Measurements from ENCODE around the gene SHROOM4.
A peak's percentile ranks its signal among the peaks of the same experiment; 100 is the strongest.

Gene SHROOM4

DNA sequence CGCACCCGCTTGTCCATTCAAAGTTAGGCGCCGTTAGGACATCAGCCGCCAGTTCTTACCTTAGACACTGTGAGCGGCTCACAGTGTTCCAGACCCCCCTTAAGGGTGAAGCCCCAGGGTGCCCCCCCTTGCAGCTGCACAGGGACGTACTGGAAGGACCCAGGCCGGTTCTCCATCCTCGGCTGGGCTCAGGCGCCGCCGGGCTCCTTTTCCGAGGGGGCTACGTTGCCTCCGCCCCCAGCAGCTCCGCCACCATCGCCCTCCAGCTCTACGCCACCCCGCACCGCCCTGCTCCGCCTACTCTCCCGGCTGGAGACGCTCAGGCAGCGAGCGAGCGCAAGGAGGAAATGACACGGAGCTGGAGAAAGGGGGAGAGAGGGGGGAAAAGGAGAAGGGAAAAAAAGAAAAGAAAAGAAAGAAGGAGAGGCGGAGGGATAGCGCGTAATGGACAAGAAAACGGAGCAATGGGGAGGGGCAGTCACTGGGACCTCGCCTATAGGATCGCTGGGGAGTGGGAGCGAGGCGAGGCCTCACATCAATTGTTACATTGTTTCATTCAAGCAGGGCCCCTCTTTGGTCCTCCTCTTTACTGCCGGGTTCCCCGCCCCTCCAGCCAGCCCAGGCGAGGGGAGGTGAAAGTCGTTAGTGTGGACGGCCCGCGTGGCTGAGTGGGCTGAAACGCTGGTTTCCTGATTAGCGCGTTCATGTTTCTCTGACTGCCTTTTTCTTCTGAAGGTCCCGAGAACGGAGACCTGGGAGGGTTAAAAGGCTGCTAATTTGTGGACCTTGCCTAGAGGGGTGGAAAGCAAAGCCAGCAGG lies at the start of gene SHROOM4:
SHROOM4 (minus strand) TSS at position 352 of the 819 bp plus-strand sequence; CDS start at position 176, 176 bp downstream.
- no peak for DNase-seq

DNA sequence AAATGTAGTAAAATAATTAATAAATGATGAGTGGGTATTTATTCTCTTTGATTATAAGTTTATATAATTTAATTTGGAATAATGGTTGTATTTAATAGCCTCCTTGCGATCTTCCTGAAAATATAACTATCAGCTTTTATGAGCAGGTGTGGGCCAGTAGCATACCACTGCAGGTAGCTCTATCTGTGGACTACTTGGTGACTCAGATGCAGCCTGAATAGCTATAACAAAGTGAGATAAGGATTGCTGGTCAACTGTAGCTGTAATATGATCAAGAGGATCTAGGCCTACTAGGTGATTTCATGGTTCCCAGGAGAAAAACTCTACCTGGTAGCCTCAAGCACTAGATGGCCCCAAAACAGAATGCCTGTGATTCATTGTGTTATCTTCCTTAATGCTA lies 49.5 kb upstream of the SHROOM4 start:
- no peak for DNase-seq

- DNase-seq: no peak
Measured at GRCh38 chrX:50860518-50860917, 46.5 kb upstream of the SHROOM4 start.

DNA sequence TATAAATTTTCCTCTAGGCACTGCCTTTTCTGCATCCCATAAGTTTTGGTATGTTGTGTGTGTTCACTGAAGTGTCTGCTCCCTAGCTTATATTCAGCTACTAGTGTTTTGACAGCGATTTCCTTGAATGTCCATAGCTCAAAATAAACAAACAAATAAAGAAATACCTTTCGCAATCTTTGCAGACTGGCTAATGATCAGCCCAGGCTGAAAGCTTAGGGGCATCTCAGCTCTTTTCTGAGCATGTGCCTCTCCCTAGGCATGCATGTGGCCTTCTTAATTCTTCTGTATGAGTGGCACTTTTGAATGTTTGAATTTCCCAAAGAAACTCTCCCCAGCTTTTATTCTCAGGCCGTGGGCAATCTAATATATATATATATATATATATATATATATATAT lies 44.6 kb upstream of the SHROOM4 start:
- no peak for DNase-seq

- DNase-seq: no peak
Measured at GRCh38 chrX:50853399-50853798, 39.4 kb upstream of the SHROOM4 start.

DNA sequence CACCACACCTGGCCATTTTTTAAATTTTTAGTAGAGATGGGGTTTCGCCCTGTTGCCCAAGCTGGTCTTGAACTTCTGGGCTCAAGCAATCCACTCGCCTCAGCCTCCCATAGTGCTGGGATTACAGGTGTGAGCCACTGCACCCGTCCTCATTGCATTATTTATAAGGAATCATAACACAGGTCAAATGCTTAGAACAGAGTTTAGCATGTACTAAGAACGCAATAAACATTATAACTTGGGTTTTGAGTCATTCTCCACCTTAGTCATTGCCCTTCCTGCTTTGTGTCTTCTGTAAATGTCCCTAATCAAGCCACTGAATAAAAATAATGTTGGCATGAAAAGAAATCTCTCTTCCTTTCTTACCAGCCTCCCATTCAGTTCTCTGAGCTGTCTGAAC lies 38.5 kb upstream of the SHROOM4 start:
- DNase-seq: no peak

- no peak for DNase-seq
Measured at GRCh38 chrX:50842221-50842620, 28.2 kb upstream of the SHROOM4 start.

DNA sequence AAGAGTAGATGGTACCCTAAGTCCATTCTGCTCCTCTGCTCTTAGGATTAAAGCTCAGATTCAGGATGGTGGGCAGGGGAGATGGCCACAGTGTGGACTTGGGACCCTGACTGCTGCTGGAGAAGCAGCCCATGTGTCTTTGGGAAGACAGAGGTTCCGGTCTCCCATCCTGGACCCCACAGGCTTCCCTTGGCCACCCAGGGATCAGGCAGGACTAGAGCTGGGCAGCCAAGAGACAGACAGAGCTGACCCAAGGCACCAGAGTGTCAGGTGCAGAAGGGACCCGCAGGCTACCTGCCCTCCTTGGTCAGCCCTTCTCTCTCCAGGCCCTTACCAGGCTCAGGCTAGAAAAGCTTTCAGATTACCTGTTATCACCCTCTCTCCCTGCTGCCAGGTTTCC lies 25.7 kb upstream of the SHROOM4 start:
- DNase-seq: no peak

DNA sequence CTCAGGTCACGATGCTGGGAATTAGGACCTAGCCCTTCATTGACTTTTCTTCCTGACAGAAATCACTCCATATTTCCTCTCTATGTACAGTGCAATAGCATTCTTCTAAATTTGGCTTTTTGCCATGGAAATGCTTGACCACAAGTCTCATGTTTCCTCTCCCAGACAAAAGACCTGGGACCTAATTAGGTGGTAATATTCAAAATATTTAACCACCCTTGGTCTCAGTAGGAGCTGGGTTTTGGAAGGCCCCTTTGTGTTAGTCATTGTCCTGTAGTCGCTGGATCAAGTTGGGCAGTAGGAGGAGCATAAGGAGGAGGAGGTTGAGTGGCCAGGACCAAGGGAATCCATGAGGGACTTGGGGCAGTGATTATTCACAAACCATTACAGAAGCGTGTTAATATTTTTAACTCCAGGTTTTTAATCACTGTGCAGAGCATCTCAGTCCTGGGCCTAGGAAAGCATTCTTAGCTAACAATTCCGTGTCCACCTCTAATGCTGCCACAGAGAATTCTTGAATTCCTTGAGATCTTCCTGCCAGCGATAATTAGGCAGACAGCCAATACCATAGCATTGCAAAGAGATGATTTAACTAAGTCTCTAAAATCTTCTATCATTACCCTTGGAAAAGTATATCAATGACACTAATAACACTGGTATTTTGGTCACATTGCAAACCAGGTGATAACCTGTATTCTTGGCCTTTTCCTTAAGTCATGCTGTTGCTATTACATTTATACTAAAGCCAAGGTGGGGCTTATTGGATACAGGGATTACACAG lies 25.0 kb upstream of the SHROOM4 start:
- peak; percentile 0 for DNase-seq

DNA sequence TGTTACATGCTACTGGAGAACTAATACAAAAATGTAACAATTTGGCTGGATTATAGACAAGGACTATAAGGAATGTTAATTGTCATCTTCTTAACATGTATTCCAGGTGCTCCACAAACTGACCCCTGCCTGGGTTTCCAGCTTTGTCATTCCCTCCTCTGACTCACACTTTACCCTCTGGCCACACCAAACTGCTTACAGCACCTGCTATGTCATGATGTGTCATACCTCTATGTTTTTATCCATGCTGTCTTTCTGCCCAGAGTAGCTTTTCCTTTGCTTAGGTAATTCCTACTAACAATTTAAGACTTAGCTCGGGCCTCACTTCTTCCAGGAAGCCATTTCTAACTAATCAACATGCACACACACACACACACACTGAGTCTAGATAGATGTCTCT lies 14.0 kb upstream of the SHROOM4 start:
- DNase-seq: no peak

DNA sequence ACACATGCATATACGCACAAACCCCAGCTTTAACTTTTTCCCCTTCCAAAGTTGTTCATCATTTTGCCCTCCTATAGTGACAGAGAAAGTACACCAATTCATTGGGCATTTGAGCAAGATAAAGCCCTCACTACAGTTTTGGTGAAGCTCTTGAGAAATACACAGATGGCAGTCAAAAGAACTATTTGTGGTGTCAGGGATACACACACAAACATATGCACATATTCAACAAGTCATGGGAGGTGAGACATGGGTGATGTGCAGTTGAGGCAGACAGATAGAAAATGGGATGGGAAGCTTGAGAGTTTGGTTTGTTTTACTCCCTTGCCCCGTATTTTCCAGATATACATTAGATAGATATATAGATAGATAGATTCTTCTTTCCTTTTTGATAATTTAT lies 11.8 kb upstream of the SHROOM4 start:
- no peak for DNase-seq

GRCh38 chrX:50818986-50819385 lies 5.0 kb upstream of the SHROOM4 start:
- DNase-seq: no peak

DNA sequence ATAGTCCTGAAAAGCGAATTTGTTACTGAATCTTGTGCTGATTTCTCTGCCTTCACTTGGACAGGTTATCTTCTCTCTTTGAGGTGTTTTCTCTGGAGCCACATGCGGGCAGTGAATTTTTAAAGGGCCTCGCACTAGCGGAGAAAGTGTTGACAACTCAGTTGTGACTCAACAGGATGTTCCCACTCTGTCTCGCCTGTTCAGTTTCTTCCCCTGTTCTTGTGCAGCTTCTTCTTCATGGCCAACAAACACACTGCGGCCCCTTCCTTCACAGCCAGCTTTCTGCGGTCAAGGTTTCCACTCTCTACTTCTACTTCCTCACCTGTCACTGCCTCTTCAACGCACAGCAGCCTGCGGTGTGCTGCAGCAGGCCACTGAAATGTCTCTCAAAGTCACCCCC lies 1.1 kb upstream of the SHROOM4 start:
- no peak for DNase-seq

DNA sequence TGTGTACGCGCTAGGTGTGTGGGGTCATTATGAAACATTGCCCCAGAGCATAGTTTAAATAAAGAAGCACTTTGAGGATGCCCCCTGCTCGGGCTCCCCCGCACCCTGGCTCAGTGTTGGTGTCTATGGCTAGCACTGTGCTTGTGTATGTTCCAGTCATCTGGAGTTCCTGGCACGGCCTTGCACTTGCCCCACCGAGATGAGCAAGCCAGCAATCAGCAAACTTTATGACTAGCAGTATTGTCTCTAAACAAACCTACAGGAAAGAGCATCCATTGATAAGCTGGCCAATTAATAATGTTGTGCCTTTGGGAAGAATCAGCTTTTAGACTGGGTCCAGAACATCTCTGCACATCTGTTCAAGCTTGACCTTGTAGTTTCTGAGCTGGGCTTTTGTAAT lies 707 bp upstream of the SHROOM4 start:
- no peak for DNase-seq

DNA sequence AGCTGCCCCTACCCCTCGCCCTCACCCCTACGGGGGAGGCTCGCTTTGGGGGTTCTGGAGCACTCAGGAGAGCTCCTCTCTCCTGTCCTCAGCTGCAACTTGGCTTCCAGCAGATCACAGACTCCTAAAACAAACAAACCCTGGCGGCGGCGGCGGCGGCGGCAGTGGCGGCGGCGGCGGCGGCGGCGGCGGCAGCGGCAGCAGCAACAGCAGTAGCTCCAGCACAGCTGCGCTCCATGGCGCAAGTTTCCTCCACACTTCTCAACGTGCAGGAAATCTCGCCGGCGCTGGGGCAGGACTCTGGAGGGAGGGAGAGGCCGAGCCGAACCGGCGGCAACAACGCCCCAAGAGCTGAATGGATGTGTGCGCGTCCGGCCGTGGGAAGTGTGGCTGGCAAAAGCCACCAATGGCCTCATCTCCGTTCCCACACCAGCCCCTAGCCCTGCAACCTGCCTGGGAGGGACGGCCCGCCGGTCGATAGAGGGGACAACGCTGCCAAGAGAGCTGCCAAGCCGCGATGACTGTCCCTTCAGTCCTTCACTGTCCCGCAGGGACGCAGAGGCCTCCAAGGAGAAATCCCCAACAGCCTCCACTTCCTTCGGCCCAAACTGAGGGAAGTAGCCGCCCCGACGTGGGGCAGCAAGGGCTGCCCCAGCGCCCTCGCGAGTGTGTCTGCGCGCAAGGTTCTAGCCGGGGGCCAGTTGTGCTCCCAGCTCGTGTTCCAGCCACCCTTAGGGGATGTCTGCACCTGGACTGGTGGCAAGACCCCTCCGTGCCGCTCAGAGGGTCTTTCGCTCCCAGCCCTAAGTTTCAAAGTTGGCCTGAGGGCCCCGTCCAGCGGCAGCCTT lies 775 bp downstream of the SHROOM4 start:
- DNase-seq: peak; percentile 13

DNA sequence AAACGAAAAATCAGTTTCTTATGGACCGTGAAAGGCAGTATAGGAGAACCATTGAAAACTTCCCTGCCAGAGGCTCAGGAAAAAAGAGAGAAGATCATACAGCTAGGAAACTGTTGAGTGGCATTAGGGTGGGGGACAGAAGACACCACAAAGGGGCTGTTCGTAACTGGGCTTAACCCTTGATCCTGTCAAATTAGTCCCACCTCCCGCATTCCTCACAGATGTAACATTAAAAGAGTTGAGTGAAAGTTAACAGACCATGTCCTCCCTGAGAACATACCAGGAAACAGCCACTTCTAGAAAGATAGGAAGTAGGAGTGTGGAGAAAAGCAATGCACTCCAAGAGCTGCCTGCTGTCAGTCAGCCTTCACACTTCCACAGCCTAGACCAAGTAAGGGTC lies 8.7 kb downstream of the SHROOM4 start:
- DNase-seq: no peak

- DNase-seq: no peak
Measured at GRCh38 chrX:50801135-50801534, 12.9 kb downstream of the SHROOM4 start.

- DNase-seq: no peak
Measured at GRCh38 chrX:50799531-50799961, 14.4 kb downstream of the SHROOM4 start.

GRCh38 chrX:50798783-50799182 lies 15.2 kb downstream of the SHROOM4 start:
- no peak for DNase-seq

DNA sequence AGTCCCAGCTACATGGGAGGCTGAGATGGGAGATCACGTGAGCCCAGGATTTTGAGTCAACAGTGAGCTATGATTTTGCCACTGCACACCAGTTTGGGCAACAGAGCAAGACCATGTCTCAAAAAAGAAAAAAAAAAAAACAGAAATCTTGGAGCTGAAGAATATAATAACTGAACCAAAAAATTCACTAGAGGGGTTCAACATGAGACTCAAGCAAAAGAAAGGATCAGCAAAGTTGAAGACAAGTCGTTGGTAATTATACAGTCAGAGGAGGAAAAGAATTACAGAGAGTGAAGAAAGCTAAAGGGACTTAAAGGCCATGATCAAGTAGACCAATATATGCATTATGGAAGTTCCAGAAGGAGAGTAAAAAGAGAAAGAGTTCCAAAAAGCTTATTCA lies 26.9 kb downstream of the SHROOM4 start:
- no peak for DNase-seq

- DNase-seq: no peak
Measured at GRCh38 chrX:50780144-50780543, 33.9 kb downstream of the SHROOM4 start.

GRCh38 chrX:50779694-50780093 lies 34.3 kb downstream of the SHROOM4 start:
- DNase-seq: no peak

GRCh38 chrX:50778272-50778671 lies 35.7 kb downstream of the SHROOM4 start:
- DNase-seq: no peak

All from NCI-H69 (cell line).